HG03196 (cell line): ENCODE measurements around the gene MYO18B.

Source experiments
- ATAC-seq: cut with Tn5 transposase; IDR thresholded peaks from one replicate; pipeline ENCODE4 v1.9.1; 2021; ENCODE audit not compliant: unreplicated experiment

Gene MYO18B

DNA sequence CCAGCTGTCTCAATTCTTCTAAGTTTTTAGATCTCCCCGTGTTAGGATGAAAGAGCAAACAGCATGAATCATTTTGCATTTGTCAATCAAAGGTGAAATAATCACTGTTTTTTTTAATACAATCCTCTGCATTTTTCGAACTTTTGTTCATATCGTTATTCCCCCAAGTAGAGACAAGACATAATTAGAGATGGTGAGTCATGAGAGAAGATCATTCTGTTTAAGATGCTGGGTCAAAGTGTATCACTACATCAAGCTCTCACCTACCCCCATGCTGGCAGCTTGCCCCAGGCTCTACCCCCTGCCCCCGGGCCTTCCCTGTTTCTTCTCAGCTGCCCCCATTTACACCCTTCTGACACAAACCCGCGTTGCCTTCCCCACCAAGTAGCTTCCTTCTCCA lies 30.5 kb upstream of the MYO18B start:
- no peak for ATAC-seq

DNA sequence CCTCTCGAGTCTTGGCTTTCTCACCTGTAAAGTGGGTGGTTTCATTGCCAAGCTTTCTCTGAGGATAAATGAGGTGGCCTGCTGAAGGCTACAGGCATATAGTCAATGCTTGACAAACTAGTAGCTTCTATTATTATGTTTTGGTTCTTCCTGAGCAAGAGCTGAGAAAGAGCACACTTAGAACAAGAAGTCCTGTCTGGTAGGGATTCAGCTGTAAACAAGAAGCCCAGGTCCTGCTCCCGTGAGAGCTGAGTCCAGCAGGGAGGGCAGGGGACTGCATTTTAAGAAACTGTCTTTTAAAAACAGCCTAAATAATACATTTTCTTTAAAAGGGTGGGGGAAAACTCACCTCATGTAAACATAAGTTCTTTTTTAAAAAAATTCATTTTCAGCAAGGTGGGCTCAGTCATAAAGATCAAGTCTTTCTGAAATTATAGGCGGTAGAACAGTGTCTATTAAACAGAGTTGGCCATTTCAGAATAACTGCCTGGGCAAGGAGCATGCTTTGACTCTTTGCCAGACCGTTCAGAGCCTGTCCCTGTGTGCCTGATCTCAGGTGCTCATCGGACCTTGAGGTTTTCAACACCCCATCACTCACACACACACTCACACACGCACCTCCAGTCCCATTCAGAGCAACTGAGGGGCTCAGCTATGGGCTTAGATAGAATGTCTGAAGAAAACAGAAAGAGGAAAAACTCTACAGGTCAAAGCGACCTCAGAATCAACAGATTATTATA lies 29.2 kb upstream of the MYO18B start:
- no peak for ATAC-seq

DNA sequence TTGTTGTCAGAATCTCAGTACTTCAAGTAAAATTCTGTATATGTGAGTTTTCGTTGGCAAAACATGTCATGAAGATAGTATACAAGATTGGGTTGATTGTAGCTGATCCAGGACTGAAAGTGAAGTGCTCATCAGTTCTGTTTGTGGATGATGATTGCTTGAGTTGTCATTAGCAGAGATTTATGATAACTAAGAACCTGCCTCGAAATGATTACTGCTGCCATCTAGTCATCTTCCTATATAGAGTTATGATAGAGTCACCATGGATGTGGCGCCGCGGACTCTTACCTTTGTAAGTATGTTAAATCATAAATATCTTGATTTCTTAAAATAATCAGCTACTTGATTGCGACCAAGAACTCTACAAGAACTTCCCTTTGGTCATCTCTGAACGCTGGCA lies 27.9 kb upstream of the MYO18B start:
- ATAC-seq: no peak

DNA sequence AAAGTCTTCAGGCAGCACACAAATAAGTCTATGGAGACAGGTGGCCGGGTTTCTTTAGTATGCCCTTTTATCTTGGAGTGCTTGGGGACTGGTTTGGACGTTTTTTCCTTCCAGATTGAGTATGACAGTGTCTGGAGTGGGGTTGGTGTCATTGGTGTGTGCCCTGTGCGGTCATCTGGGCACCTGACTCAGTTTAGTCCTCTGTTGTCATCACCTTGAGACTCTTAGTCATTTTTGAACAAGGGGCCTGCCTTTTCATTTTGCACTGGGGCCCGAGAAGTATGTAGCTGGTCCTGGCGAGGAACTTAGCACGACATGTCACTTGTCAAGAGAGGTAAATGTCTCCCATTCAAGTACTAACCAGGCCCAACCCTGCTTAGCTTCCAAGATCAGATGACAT lies 27.2 kb upstream of the MYO18B start:
- ATAC-seq: no peak

DNA sequence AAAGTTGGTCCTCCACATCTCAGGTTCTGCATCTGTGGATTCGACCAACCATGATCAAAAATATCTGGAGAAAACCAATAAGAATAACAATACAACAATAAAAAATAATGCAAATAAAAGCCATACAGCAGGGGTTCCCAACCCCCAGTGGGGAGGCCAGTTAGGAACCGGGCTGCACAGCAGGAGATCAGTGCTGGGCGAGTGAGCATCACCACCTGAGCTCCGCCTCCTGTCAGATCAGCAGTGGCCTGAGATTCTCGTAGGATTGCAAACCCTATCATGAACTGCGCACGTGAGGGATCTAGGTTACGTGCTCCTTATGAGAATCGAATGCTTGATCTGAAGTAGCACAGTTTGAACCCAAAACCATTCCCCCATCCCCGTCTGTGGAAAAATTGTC lies 25.4 kb upstream of the MYO18B start:
- ATAC-seq: no peak

DNA sequence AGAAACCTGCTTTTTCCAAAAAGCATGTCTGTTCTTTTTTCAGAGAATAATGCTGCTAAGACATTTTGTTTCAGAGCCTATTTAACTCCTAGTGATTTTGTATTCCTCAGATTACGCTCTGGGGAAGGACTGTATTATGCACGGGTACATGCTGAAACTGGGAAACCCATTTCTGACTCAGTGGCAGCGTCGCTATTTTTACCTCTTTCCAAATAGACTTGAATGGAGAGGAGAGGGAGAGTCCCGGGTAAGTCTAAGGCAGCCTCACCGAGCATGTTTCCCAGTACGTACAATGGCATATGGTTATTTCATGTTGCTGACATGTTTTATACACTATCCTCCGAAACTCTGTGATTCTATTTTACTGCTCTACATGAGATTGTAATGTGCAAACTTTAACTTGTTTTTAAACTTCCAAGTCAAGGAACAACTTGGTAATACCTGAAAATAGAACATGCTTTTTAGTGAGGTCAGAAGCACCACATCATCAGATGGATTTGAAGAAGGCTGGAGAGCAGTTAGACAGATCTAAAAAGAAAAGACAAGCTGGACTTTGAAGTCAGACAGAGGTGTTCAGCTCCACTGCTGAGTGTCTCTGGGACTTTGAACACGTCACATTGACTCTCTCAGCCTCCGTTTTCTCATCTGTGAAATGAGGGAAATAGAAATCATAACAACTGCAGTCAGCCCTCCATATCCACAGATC lies 23.7 kb upstream of the MYO18B start:
- no peak for ATAC-seq

DNA sequence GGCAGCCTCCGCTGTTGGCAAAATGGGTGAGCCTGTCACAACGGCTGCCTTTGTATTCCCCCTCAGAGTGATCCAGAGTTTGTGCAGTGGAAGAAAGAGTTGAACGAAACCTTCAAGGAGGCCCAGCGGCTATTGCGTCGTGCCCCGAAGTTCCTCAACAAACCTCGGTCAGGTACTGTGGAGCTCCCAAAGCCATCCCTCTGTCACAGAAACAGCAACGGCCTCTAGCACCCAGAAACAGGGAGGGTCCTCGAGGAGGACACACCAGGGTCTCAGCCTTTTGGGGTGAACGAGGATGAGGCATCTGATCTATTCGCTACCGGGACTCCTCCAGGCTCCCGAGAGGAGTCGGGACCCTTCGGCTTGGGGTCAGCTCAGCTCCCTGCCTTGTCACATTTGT lies 19.8 kb upstream of the MYO18B start:
- no peak for ATAC-seq

DNA sequence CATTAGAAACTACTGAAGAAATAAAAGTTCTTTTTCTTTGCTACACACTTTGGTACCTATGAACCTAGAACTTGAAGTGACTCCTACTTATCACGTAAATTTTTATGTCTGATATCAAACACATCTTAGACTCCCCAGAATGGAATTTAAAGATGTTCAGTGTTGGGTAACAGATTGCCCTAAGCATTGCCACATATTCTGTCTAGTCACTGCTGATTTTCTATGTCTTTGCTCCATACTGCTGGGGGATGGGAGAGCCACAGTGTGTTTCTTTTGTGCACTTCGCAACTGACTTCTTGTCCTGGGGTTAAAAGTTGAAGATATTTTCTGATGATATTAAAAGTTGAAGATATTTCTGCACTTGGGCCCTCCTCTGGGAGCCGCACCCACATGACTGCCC lies 19.4 kb upstream of the MYO18B start:
- no peak for ATAC-seq

DNA sequence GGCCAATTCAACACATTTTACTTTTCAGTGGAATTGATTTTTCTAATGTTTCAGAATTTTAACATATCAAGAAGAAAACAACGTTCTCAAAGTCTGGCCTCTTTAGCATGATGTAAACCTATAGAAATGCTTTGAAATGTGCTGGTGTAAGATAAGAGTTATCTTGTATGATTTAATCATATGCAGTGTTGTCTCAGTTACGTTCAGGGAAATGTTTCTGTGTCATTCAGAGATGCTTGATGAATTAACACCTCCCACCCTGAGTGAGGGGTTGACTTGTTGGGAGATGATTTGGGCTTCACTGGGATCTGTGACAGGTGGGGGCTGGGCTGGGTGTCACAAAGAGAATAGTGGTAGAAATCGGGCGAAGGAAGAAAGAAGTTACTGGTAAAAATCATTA lies 15.7 kb upstream of the MYO18B start:
- ATAC-seq: no peak

DNA sequence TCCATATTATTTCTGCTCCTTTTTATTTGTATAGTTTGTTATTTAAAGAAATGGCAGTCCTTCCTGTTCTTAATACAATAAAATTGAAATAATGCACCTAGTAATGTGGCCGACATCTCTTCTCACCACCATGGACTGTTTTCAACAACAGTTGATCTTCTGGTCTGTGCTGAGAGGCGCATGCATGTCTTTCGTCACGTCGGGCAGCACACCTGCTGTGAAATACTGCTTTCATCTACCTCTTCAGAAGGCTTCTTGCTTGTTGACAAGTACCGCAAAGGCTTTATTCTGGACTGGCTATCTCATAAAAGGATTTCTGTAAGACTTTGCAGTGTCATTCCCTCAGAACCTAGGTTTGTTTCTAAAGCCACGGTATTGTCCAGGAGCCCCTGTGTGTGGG lies 13.9 kb upstream of the MYO18B start:
- no peak for ATAC-seq

DNA sequence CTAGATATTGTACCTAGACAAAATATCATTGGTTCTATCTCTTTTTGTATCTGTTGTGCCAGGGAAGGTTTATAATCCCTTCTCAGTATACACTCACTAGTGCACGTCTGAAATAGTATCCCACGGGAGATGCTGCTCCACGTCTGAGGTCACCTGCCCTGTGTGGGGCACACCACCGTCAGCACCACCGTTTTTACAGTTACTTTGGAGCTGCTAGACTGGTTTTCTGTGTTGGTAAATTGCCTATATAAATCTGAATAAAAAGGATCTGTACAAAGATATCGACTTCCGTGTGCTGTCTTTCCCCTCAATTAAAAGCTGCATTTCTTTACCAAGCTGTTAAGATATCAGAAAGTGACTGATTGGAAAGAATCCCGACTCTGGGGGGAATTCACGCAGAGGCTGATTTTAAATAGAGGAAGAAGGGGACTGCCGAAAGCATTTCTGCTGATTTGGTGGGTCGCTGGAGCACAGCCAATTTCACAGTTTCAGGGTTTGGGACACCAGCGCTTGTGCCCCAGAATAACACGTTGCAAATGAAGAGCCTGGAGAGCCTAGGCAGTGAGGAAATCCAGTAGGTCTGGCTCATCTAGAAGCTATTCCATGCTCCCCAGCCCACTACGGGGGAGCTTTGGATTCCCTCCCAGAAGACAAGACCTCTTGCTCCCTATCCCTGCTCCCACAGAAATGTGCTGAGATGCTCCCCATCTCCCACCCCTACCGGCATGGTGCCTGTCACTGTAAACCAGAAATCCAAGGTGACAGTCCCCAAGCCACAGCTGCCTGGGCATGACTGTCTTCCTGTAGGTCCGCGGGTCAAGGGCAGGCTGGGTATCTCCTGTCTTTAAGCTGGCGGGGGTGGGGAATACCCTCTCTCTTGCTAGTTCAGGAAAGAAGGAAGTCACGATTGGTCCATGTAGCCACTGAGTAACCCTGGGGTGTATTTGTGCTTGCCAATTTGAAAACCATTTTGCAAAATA lies 12.7 kb upstream of the MYO18B start:
- no peak for ATAC-seq

DNA sequence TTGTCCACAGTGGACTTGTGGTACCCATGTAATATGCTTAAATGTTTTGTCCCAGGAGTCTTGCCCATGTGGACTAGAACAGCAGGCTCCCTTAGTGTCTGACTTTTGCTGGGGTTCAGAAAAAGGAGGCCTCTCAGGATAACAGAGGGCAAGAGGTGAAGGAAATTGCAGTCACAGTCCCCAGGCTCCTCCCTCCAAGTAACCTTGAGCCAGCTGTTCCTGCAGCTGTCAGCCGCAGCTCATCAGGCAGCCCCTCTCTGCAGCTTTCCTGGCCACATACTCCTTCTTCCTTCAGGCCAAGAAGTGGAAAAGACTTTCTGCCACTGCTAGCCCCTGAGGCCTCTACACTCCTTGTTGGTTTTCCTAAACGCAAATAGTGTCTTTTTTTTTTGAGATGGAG lies 6.3 kb upstream of the MYO18B start:
- ATAC-seq: no peak

DNA sequence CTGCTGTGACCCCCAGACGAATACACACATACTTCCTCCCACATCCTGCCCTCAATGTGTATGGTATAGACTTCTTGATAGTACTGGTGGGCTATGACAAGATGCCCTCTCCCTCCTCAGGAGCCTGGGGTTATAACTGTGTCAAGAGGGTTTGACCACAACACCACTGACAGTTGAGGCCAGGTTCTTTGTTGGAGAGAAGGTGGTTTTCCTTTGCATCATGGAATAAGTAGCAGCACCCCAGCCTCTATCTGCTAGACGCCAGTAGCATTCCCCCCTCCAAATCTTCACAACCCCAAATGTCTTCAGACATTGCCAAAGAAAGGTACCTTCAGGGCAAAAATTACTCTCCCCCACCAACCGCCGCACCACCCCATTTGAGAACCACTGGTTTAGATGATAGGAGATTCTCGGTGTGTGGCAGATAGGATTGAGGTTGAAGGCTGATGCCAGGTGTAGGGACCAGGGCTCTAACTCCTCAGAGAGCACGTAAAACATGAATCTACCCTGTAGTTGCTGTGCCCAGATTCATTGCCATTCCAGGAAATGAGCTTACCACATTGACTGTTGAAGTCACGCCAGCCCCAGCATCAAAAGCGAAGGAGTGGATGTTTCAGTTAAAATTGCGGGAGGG lies 5.5 kb upstream of the MYO18B start:
- ATAC-seq: no peak

DNA sequence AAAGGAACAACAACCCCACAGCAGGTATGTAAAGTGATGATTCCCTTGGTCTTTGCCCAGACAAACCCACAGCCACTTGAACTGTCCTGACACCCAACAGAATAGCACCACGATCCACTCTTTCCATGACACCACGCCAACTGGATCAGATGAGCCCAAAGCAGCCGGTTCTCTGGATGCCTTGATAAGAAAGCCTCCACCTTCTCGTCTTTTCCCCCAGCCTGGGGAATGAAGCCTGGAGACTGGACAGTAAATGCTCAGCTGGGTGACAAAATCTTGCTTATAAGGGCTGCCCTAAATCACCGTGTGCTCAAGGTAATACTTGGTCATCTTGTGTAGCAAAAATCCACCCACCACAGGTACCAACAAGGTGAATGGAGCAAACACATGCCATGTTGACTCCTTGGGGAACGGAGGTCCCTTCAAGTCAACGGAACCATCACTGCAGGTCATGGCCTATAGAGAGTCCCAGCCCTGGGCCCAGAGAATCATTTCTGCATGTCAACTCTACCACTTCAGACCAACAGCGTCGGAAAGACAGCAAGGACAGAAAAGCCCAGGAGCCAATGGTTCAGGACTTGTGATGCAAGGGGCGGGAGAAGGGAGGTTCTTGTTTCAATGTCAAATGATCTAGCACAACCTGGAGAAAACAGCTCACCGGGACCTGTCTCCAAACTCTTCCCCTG lies 2.2 kb upstream of the MYO18B start:
- ATAC-seq: no peak

DNA sequence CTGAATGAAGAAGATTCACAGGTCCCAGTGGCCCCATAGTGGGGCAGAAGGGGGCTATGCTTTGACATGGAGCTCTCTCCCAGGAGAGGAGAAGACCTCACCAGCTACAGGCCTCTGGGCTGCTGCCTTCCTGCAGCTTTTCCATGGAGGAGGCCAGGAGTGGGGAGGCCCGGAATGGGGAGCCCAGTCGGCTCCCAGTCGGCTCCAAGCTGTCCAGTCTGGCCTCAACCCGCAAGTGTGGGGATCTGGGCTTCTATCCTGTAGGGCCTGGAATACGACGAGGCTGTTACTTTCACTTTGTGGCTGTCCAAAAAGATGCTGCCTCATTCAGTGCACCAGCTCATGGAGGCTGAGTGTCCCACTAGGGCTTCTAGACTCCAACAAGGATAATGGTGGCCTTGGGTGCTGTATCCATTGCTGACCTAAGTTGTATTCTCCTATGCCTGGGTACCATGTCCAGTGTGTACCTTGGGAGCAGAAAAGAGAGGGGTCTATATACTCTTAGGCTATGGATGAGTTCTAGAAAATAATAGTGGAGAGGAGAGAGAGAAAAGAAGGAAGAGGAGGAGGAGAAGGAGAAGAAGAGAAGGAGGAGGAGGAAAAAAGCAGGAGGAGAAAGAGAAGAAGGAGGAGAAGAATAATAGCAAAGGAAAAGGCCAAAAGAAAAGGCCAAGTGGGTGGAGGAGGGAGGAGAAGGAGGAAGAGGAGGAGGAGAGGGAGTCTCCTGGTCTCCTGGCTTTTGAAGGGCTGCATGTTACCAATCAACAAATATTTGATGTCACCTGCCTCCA lies 1.1 kb downstream of the MYO18B start:
- no peak for ATAC-seq

DNA sequence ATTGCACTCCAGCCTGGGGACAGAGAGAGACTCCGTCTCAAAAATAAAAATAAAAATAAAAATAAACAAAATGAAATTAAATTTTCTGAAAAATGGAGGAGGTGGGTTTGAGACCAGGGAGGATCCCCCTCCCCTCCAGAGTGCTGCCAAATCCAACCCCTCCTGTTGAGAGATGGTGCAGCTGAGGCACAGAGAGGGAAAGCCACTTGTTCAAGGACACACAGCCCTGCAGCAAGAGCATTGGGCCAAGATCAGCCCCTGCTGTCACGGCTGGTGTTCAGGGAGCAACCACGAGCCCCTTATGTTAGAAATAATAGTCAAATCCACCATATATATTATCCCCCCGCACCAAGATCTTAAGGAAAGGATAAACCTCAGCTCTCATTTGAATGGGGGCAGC lies 2.7 kb downstream of the MYO18B start:
- ATAC-seq: no peak

DNA sequence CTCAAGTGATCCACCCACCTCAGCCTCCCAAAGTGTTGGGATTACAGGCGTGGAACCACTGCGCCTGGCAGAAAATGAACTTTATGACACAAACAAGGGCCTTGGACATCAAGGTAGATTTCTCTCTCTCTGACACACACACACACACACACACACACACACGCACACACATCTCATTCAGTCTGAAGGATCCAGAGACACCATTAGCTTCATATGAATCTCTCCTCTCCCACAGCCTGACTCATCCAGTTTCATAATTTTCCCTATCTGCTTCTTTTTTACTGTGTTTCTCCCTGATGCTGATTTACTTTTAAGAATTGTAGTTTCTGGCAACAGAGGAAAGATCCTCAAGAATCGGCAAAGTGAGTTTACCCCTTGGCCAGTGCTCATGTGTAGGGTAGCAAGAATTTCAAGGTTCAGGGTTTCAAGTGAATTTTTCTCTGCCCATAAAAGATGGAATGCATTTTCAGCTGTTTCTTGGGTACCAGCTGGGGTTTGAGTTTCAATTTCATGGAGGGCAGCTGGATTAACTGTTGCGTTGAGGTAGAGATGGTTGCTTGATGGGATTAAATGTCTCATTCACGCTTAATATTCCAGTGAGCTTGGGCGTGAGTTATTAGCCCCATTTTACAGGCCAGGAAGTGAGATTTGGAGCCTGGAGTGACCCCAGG lies 3.5 kb downstream of the MYO18B start:
- ATAC-seq: no peak

DNA sequence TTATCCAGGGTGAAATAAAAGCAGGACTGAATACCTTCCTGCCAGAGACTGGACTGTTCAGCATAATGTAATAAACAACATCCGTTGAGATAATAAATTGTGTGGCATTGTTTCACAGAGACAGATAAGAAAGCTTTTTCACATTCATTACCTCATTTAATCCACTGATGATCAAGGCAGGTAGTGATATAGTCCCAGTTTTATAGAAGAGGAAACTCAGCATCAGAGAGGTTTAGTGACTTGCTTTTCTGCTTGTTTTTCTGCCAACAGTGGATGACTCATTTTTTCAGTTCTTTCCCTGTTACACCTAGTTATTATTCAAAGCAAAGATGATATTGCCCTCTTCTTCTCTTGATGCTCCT lies 4.0 kb downstream of the MYO18B start:
- ATAC-seq: no peak

DNA sequence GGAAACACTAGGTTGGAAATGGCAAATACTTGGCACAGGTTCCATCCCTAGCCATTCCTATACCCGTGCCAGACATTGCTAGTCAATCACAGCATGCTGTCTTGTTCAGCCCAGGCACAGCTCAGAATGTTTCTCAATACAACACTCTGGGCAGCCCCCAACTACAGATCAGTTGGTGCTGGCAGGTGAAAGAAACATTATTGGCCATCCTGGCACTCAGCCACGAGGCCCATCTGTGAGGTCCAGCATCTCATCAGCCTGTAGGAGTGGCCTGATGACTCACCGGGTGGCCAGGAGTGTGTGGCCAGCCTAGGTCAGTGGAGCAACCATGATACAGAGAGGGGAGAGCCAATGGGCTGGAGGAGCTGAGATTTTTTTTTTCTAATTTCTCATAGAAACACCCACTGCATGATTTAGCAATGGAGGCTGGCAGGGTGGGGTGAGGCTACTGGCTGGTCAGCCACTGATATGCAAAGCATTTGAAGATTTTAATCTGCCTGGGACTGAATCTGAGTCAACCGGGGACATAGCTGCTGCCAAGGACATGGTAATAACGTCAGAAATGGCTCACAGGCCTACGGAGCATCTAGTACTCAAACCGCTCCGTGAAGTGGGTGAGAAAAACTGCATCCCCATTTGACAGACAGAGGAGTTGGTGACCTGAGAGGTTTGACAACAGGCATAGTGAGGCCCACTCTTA lies 5.4 kb downstream of the MYO18B start:
- no peak for ATAC-seq
